Measurements from ENCODE around the gene VPS26C. TPM values are rescaled to one million over a fixed set of nuclear protein-coding genes. Genes with fewer than 3 reads are reported as not detected.

The VPS26C gene
- total RNA-seq, 1 experiment from 2014 or later = 58.0 TPM

DNA sequence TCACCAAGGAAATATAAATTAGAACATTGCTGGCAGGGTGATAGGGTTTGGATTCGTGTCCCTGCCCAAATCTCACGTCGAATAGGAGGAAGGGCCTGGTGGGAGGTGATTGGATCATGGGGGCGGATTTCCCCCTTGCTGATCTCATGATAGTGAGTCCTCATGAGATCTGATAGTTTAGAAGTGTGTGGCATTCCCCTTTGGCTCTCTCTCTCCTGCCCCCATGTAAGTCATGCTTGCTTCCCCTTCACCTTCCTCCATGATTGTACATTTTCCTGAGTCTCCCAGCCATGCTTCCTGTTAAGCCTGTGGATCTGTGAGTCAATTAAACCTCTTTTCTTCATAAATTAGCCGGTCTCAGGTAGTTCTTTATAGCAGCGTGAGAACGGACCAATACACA lies 60.6 kb downstream of the VPS26C start:
- no peak overlapping the region for H2BK12ac ChIP-seq (ENCODE audit: insufficient read length, low read depth, low read length)
- no peak overlapping the region for H2BK15ac ChIP-seq (ENCODE audit: low read depth, low read length)
- no peak overlapping the region for H2BK20ac ChIP-seq (ENCODE audit: low read depth, low read length, poor library complexity, severe bottlenecking)
- H3K79me2 ChIP-seq (ENCODE audit: insufficient read depth, low read length) = no peaks in the 10 kb centered on the region
- H3K27me3 Mint-ChIP-seq (ENCODE audit: low read depth) = no peaks in the 10 kb centered on the region; the same call in 1 of the 2 replicates
- peaks cover 14% of the 10 kb centered on the region in 2 experiments for H3K9me3 Mint-ChIP-seq
- no peak overlapping the region for H3K9ac ChIP-seq (ENCODE audit: extremely low read depth, insufficient read length, low read length)
- H2BK5ac ChIP-seq (ENCODE audit: insufficient read length, low read length) = no peak overlapping the region
- H4K5ac ChIP-seq (ENCODE audit: insufficient read length, low read depth, low read length) = no peak overlapping the region
- H3K4me2 ChIP-seq (ENCODE audit: insufficient read depth, insufficient read length, low read length) = no peak overlapping the region
- TF ChIP-seq, protein P1, sequence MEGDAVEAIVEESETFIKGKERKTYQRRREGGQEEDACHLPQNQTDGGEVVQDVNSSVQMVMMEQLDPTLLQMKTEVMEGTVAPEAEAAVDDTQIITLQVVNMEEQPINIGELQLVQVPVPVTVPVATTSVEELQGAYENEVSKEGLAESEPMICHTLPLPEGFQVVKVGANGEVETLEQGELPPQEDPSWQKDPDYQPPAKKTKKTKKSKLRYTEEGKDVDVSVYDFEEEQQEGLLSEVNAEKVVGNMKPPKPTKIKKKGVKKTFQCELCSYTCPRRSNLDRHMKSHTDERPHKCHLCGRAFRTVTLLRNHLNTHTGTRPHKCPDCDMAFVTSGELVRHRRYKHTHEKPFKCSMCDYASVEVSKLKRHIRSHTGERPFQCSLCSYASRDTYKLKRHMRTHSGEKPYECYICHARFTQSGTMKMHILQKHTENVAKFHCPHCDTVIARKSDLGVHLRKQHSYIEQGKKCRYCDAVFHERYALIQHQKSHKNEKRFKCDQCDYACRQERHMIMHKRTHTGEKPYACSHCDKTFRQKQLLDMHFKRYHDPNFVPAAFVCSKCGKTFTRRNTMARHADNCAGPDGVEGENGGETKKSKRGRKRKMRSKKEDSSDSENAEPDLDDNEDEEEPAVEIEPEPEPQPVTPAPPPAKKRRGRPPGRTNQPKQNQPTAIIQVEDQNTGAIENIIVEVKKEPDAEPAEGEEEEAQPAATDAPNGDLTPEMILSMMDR (conservative IDR thresholded peaks at IDR 0.05) = no peak
- H3K23ac ChIP-seq (ENCODE audit: insufficient read length, low read depth, low read length) = no peak overlapping the region
- H3K27ac Mint-ChIP-seq = no peak overlapping the region; a peak in 1 of 7 replicates
- no peak overlapping the region for H4K91ac ChIP-seq (ENCODE audit: insufficient read length, low read depth, low read length)
- H4K20me1 ChIP-seq (ENCODE audit: control insufficient read depth, insufficient read depth, insufficient read length) = no peaks in the 10 kb centered on the region
- H3T11ph ChIP-seq (ENCODE audit: low read length) = no peak overlapping the region
- no peak overlapping the region for H3K4me3 Mint-ChIP-seq
- no peak overlapping the region for H3K18ac ChIP-seq (ENCODE audit: insufficient read length, low read depth, low read length)
- H2AFZ ChIP-seq (ENCODE audit: low read length) = no peak overlapping the region
- no peak overlapping the region for H3K27ac ChIP-seq (ENCODE audit: insufficient read length, low read depth, low read length)
- peaks cover 12 to 22% (median 14%) of the 10 kb centered on the region in 3 experiments for H3K36me3 Mint-ChIP-seq (ENCODE audit: insufficient read depth in 1 of 3, low read depth in 3 of 3)
- H2AK5ac ChIP-seq (ENCODE audit: insufficient read length, low read length) = no peak overlapping the region
- WGBS (ENCODE audit: extremely low coverage, insufficient read length, low lambda C conversion rate) = no CpG with 5 or more reads among the region's 7 CpGs
- no peak overlapping the region for H2BK120ac ChIP-seq (ENCODE audit: low read depth, low read length, poor library complexity, severe bottlenecking)
- H3K27me3 ChIP-seq (ENCODE audit: insufficient read depth, low read length) = no peaks in the 10 kb centered on the region
- H3K14ac ChIP-seq (ENCODE audit: insufficient read depth, low read length) = no peak overlapping the region
- no peaks in the 10 kb centered on the region for H3K79me1 ChIP-seq (ENCODE audit: insufficient read depth, low read depth, low read length, poor library complexity, severe bottlenecking)
- H3K56ac ChIP-seq (ENCODE audit: insufficient read length, low read depth, low read length) = no peak overlapping the region
- H4K8ac ChIP-seq (replicated peaks; ENCODE audit: insufficient read length, low read depth, low read length) = no peak overlapping the region
- peaks cover 8% of the 10 kb centered on the region for H3K9me3 ChIP-seq (ENCODE audit: control insufficient read depth, low read depth, low read length)
- H3K23me2 ChIP-seq (ENCODE audit: insufficient read length, low read depth, low read length, poor library complexity, severe bottlenecking) = no peaks in the 10 kb centered on the region
- no peak for DNase-seq
- 0 out of 2 replicates have a peak, but pooled peaks cover 2% of the 10 kb centered on the region for H3K4me1 ChIP-seq (ENCODE audit: insufficient read depth, low read length)
- H3K4ac ChIP-seq (ENCODE audit: low read depth, low read length) = no peak overlapping the region
- H3K4me1 Mint-ChIP-seq = peaks cover 18% of the 10 kb centered on the region in 2 experiments

Data from H9 (cell line).